ENCODE data around the gene UST.

DNA sequence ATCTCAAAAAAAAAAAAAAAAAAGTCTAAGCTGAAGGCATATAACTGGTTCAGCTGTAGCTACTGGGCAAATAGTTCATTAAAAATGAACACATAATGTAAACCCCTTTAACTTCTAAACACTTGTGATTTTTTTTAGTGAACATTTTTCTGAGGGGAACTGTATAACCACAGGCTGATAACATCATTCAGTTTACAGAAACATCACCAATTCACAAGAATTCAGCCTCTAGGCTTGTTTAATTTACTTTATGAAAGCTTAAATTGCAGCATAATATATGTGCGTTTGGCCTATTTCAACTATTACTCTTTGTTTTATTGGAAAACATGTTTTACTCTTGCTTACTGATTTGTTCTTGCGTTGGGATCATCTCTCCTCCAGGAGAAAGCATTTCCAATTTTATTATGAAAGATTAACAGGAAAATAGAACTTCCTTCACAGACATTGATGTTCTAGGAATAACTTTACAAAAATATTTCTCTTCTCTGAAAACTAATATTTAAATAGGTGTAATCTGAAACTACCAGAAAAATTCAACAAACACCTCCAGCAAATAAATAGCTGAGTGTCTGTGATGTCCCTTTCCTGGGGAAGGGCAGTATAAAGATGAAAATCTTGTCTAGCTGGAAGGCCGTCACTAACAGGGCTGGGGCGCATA lies 284.5 kb downstream of the UST start:
- no peak for TF ChIP-seq CTCF (IDR thresholded peaks at IDR 0.05)
- no peak for TF ChIP-seq EP300 (IDR thresholded peaks at IDR 0.05)
- TF ChIP-seq POLR2A (IDR thresholded peaks at IDR 0.05): no peak
